Kidney capillary endothelial cell (primary cell): ENCODE data around the gene GNPTG.
A peak's percentile ranks its signal among the peaks of the same experiment; 100 is the strongest.

Experiments used
- DNase-seq: peaks from one replicate; pipeline ENCODE4 v3.0.0-alpha.2; 2018; ENCODE audit warnings: low spot score

The GNPTG gene

DNA sequence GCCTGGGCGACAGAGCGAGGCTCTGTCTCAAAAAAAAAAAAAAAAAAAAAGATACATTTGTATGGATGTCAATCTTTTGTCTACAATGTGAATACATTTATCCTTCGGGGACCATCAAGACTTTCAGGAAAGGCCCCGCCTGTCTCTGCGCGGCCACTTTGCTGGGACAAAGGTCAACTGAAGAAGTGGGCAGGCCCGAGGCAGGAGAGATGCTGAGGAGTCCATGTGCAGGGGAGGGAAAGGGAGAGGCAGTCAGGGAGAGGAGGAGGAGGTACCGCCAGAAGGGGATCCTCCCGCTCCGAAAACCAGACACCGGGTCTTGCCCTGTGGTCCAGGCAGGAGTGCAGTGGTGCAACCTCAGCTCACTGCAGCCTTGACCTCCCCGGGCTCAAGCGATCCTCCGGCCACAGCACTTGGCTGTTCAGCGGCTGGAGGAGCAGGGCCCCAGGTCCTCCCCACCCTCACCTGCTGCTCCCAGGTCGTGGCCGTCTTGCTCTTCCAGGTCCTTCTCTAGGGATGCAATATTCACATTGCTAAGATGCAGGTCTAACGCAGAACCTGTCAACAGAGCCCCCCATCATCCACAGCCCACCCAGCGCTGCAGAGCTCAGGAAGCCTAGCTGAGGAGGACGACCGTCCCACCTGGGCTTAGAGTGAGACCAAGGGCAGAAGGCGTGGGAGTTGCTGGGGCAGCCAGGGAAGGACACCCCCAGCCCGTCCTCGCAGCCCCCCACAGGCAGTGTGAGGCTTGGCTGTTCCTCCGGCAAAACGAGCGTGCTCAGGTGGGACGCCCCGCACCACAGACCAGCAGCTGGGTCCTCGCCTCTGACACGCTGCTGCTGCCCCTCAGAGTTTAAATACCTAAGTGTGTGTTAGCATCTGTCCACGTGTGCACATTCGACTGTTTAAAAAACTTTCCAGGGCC lies 19.6 kb downstream of the GNPTG start:
- DNase-seq = no peak

DNA sequence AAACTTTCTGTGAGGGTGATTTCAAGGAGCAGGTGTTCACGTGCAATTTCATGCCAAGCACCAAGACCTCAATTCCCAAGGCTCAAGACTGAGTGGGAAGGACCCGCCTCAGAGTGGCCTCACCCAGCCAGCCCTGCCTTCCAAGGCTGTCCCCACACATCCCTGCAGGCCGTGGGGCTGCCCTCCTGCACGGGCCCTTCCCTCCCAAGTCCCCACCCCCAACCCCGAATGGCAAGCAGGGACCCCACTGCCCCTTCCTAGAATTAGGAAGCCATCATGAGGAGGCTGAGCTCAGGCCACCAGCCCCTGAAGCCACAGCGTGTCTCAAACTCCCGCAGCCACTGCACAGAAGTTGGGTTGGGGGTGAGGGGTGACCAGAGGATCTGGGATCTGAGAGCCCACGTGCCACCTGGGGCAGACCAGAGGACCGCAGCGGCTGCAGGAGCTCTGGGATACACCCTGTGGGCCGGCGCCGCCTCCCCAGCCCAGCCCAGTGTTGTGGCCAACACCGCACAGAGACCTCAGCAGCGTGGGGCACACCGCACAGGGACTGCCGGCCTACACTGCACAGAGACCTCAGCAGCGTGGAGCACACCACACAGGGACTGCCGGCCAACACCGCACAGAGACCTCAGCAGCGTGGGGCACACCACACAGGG lies 20.7 kb downstream of the GNPTG start:
- DNase-seq = no peak

DNA sequence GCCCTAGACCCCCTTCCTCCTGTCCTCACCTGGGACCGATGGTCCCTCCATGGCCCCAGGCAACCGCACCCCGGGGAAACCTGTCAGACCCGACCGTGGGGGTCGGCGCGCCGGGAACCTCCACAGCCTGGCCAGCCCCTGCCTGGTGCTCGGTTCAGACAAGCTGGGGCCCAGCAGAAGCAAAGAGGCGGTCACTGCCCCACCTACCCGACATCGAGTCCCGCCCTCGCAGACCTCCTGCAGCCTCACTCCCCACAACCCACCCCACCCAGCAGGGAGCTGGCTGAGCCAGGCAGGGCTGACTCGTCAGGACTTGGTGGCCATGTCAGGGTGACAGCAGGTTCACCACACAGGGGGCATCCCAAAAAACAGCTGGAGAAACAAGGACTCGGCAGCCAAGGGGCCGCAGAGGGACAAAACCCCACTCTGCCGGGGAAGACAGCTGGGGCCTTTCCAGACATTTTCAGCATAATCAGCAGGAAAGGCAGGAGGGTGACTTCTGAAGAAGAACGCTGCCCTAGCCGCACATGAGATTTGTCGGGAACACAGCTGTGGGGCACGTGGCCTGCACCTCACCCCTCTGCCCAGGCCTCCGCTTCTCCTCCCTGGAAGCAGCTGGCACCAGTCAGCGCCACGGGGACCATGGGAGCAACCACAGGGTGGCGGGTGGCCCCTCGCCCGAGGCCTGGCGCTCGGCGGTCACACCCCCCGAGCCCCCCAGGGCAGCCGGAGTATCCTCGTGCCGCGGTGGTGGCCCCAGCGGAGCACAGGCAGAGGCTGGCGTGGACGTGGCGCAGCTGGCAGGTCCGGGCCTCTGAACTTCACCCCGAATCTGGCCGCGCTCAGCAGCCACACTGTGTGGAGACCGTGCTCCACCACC lies 22.9 kb downstream of the GNPTG start:
- no peak for DNase-seq

DNA sequence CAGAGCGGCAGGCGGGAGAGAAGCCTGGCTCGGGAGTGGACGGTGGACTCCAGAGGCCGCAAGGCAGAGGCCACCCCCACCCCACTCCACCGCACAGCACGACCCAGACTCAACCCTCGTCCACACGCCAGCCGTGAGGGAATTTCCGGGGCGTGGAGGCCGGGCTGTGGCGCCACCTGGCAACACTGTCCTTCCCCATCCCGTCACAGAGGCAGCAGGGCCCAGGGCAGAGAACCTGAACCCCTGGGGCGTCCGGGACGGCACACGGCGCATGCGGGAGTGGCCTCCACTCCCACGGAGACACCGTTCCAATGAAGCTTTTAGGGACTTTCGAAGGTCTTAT lies 23.5 kb downstream of the GNPTG start:
- DNase-seq = no peak

DNA sequence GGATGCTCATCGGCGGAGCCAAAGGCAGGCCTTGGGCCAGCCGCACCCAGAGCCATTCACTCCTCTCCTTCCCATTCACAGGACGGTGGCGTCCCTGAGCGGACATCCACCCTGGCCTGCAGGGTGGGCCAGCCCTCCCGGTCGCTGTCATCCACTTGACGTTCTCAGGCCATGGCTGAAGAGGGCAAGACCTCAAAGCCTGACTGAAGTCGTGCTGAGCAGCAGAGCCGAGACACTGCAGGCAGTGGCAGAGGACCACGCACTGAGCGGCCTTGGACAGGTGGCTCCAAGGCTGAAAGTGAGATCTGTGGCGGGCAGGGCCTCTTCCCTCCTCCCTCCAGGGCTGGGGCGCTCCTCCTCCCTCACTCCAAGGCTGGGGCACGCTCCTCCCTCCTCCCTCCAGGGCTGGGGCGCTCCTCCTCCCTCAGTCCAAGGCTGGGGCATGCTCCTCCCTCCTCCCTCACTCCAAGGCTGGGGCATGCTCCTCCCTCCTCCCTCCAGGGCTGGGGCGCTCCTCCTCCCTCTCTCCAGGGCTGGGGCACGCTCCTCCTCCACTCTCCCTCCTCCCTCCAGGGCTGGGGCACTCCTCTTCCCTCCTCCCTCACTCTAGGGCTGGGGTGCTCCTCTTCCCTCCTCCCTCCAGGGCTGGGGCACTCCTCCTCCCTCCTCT lies 24.1 kb downstream of the GNPTG start:
- no peak for DNase-seq

DNA sequence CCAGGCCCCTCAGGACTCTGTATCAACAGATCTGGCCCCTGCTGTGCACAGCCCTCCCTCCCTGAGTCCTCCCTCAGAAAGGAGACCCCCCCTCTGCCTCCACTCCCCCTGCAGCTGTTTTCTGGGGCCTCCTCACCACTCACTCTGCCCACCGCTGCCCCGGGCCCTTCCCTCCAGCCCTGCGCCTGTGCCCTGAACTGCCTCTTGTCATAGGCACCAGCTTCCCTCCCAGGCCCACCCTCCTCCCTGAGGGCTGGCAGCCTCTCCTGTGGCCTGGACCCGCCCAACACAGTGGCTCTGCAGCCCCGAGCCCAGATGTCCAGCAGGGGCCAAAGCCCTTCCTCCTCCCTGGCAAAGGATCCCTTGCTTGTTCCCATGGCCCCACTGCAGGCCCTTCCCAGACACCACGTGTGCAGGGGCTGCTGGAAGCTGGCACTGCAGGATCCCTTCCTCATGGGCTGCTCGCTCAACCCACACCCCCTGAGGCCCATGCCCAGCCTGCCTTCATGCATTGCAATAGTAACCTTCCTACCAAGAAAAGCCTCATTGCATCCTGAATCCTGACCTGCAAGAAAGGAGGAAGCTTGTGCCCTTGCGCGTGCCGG lies 25.8 kb downstream of the GNPTG start:
- no peak for DNase-seq

DNA sequence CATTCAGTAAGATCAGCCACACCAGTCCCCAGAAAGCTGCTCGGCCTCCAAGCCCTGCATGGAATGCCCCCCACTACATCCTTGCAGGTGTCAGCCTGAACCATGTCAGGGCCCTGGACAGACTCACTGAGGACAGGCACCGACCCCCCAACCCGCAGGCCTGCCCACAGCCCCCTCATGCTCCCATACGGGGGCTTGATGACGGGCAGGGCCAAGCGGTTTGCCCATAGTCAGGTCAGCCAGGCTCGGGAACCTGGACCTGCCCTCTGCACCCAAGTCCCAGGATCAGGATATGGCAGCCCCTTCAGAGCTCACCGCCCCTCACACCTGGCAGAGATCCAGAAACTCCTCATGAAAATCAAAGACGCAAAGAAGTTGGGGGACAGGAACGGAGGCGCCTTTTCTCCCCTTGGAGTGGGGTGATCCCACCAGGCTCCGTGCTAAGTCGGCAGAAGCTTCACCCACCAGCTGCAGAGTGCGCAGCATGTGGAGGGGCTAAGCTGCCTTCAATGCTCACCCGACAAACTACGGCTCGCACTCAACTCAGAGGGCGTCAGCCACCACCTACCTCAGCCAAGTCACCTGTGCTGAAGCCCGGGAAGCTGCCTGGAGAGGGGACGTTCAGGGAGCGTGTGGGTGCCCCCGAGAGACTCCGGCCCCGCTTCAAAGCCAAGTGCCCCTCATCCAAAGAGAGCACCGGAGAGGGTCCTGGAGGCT lies 26.5 kb downstream of the GNPTG start:
- no peak for DNase-seq

DNA sequence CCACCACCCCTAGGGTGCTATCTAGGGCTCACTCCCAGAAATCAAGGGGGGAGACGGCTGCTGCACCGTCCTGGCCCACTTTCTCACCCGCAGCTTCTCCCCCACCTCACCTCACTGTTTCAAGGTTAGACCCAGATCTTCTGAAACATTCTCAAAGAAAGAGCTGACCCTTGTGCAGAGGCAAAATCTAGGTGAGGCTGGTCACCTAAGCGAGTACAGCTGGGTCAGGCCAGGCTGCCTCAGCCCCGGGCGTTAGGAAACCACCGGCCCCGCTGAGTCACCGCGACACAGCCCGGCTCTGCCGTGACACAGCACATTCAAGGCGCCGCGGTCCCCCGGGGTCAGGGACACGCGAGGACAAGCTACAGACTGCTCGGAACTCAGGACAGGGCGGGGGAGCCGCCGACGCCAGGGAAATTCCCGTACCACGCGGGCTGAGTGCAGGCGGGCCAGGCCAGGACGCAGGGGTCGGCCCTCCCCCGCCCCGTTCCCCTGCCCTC lies 27.1 kb downstream of the GNPTG start:
- DNase-seq = peak; percentile 69

DNA sequence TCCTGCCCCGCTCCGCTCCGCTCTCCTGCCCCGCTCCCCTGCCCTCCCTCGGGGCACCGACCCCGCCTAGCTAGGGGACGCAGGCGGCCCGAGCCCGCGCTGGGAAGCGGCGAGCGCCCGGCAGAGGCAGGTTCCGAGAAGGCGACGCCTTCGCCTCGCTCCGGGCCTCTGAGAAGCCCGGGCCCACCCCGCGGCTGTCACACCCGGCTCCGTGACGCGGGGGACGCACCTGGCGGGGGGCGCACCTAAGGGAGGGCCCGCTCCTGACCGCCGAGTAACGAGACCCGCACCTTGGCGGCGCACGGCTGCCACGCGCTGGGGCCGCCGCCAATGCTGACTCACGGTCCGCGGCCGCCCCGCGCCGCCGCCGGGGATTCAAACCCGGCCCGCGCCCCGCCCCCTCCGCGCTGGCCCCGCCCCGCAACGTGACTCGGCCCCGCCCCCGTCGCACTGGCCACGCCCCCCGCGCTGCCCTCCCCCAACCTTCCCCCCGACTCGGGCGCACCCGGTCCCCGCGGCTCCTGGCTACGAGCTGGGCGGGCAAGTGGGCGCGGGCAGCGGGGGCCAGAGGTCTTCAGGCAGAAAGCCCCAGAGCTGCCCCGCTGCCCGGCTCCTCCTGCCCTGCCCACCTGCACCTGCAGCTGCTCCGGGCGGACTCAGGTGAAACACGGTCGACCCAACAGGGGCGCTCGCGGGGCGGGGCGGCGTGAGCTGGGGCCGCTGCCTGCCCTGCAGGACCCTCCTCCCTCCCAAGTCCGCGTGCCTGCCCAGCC lies 27.8 kb downstream of the GNPTG start:
- DNase-seq = peak; percentile 56

DNA sequence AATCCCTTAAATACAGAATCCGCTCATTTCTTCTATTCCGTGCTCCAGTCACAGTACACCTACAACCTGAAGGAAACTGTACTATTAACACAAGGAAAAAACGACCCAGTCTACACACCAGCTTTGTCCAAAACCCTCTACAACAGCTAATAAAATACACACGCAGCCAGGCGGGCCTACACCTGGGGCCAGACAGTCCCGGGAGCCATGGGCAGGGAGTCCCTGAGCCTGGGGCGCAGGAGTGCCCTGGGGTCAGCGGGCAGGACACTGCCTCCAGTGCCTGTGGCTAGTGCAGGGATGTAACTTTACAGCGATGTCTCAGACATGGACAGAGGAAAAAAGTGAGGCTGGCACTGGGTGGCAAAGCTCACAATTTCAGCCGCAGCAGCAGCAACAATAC lies 28.5 kb downstream of the GNPTG start:
- no peak for DNase-seq

DNA sequence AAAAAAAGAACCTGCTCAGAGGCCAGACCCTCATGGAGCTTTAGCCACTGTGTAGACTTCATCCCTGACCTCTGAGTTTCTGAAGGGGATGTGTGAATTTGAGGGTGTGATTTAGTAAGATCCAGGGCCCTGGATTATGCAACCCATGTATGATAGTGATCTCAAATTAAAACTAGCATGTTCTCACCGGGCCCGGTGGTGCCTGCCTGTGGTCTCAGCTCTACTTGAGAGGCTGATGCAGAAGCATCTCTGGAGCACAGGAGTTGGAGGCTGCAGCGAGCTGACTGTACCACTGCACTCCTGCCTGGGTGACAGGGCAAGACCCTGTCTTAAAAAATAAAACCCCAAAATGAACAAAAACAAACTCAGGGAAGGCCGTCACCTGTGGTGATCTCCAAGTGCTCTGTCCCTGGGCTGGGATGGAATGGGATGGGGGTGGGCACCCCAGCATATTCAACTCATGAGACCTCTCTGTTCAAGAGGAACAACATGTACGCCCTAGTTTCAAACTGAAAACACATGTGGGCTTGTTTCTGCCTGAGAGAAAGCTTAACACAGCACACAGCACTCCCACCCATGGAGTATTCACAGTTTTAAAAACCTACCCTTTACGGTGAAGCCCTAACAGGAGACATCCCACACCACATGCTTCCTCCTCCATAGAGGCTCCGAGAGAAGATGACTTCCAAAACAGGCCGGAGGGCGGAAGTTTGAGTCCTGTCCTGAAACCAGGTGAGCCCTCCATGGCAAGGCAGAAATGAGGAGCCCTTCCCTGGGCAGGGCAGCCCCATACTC lies 30.1 kb downstream of the GNPTG start:
- DNase-seq = no peak

DNA sequence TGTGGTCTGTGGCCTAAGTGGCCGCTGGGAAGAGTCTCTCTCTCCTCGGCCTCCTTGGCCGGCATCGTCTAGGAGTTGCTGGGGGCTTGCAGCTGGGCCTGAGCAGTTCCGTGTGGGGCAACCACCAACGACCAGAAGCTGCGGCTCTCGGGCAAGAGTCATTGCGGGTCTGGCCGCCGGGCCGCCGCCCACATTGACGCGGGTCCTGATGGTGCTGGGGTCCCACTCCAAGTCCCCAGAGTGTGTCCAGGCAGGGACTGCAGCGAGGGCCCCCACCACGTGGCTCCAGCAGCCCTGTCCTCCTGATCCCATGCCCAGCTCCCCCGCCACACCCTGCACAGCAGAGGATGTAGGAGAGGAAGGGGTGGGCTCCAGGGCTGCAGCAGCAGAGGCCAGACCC lies 31.8 kb downstream of the GNPTG start:
- no peak for DNase-seq

DNA sequence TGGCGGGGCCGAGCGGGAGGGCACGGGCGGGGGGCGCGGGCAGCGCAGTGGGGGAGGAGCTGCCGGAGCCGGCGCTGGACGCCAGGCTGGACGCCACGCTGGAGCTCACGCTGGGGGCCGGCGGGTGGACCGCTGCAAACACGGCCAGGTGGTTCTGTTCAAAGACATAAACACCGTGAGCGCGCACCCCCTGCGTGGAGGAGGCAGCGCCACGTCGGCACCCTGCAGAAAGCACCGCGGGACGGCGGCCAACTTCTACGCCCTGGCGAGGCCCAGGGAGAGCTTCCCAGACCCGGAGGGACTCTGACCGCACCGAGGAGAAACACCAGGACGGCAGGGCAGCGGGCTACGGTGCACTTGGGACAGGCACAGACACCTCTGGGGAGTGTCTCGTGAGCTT lies 33.5 kb downstream of the GNPTG start:
- no peak for DNase-seq

DNA sequence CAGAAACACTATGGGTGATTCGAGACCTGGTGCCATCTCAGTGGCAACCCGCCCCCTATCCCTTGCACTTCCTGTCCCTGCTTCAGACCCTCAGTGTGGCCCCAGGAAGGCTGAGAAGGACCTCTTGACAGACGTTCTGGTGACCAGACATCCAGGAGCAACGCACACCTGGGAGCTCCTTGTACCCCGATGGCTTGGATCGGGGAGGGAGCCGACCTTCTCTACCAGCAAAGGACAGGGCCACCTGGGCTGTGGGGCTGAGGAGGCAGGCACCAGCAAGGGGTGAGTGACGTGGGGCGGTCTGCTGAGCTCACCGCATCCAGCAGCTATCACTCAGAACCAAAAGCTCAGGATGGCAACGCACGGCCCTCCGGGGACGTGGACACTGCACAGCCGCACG lies 35.6 kb downstream of the GNPTG start:
- no peak for DNase-seq

DNA sequence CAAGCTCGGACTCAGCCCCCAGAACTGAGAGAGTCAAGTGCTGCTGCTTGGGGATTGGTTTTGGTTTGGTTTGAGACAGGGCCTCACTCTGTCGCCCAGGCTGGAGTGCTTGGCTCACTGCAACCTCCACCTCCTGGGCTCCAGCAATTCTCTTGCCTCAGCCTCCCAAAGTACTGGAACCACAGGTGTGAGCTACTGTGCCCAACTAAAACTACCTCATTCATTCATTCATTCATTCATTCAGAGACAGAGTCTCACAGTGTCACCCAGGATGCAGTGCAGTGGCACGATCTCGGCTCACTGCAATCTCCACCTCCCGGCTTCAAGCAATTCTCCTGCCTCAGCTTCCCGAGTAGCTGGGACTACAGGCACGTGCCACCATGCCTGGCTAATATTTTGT lies 38.0 kb downstream of the GNPTG start:
- DNase-seq = no peak

DNA sequence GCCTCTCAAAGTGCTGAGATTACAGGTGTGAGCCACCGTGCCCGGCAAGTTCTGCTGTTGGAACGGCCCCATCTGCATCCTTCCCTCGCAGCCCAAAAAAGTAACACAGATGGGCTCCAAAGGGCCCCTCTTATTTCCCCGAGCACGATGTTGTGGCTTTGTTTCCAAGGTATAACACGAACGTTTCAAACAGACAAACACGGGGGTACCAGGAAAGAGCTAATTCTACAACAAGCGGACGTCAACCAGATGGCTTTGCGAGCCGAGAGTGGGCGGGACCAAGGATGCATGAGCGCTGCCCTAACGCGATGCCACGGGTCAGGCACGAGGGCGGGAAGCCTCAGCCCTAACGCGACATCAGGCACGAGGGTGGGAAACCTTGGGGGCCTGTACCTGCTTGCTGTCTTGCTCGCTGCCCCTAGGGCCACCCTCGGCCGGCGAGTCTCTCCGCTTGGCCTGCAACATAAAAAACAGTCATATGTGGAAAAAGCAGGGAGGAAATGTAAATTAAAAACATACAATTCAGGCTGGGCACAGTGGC lies 38.6 kb downstream of the GNPTG start:
- no peak for DNase-seq

DNA sequence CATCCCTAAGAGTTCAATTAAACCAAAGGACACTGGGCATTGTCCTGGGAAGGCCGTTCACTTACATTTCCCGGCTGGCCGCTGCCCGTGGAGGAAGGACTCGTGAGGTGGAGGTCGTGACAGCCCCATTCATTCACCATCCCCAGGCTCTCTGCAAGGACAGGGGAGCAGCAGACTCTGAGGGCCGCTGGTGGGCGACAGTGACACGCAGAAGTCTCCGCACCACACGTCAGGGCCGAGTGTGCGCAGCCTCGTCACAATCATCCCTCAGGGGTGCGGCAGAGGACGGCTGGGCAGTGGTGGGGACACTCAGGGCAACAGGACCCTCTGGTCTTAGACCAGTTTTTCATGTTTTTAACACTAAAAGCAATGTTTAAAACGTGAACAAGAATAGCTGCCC lies 41.1 kb downstream of the GNPTG start:
- no peak for DNase-seq

DNA sequence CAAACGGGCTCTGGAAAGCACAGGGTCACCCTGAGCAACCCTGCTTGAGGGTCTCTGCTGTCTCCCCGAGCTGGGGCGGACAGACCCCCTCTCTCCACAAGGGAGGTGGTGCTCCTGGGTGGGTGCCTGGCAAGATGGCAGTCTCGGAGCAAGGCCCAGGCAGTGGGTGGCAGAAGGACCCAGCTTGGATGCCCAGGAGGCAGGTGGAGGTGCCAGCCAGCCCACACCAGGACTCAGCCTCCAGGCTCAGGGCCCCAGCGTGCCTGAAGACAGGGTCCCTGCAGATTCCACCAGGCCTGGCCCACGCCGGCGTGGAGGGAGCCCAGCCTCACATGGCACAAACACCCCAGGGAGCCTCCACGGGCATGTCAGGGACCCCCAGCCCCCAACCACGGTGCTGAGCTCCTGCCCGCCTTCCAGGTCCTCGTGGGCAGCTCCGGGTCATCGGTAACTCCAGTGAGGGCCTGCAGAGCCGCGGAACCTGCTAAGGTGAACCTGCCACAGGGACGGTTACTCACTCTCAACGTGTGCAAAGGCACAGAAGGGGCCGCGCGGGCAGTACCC lies 42.0 kb downstream of the GNPTG start:
- no peak for DNase-seq
